Measurements from ENCODE around the gene AMFR. TPM values are rescaled to one million over a fixed set of nuclear protein-coding genes. Genes with fewer than 3 reads are reported as not detected.

AMFR gene
- total RNA-seq, 2 donors from 2014 or later = 68.7 to 92.4 TPM

DNA sequence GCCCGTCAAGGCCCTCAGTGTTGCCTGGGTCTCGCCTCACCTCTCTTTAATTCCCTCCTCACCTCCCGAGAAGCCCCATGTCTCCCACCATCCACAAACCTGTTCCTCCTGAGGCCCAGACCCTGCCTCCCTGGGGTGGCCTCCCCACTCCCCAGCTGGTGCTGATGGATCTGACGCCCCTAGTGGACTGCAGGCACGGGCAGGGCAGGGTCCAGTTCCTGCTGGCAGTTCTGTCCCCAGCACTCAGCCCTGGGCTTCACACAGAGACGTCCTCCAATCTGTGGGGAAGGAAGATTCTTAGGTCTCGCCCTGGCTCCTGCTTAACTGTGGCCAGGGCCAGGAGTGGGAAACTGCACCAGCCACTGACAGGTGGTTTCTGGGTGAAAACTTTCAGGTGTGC is 108.8 kb downstream of the AMFR start:
- TF ChIP-seq, protein P1, sequence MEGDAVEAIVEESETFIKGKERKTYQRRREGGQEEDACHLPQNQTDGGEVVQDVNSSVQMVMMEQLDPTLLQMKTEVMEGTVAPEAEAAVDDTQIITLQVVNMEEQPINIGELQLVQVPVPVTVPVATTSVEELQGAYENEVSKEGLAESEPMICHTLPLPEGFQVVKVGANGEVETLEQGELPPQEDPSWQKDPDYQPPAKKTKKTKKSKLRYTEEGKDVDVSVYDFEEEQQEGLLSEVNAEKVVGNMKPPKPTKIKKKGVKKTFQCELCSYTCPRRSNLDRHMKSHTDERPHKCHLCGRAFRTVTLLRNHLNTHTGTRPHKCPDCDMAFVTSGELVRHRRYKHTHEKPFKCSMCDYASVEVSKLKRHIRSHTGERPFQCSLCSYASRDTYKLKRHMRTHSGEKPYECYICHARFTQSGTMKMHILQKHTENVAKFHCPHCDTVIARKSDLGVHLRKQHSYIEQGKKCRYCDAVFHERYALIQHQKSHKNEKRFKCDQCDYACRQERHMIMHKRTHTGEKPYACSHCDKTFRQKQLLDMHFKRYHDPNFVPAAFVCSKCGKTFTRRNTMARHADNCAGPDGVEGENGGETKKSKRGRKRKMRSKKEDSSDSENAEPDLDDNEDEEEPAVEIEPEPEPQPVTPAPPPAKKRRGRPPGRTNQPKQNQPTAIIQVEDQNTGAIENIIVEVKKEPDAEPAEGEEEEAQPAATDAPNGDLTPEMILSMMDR (IDR thresholded peaks at IDR 0.05) = no peak
- no peaks in the 10 kb centered on the region for H3K36me3 ChIP-seq
- intact Hi-C loops (cut with DNase I) = loop anchor here (5.0 kb wide), 1 partner anchor 374 kb away; no protein-coding TSS in a partner anchor
- H3K9me3 ChIP-seq = no peaks in the 10 kb centered on the region
- no peak overlapping the region for H3K27ac ChIP-seq
- H3K4me3 ChIP-seq = no peak overlapping the region
- no peak overlapping the region for H3K9ac ChIP-seq (ENCODE audit: low read depth in 2 of 2, low read length in 2 of 2)
- no peak for DNase-seq
- H3K27me3 ChIP-seq = no peaks in the 10 kb centered on the region
- H3K4me1 ChIP-seq = no peaks in the 10 kb centered on the region

DNA sequence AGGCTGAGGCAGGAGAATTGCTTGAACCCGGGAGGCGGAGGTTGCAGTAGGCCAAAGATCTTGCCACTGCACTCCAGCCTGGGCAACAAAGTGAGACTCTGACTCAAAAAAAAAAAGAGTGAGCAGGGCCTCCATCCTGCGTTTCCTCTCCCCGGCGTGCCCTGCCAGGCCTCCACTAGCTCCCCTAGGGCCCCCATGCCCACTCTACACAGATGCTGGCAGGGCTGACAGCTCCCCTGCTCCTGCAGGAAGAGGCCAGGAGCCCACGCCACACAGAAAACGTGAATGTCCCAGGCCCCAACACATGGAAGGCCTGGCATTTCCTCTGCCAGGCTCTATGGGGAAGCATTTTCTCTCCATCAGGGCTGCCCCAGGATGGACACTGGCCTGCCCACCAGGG is 109.4 kb downstream of the AMFR start:
- Histone ChIP-seq H3K27ac (no peak overlapping the region), H3K9ac (ENCODE audit: low read depth in 2 of 2, low read length in 2 of 2) (no peak overlapping the region), H3K4me1 (no peaks in the 10 kb centered on the region), H3K9me3 (no peaks in the 10 kb centered on the region), H3K4me3 (no peak overlapping the region), H3K27me3 (no peaks in the 10 kb centered on the region), H3K36me3 (no peaks in the 10 kb centered on the region)
- no peak for DNase-seq
- TF ChIP-seq, protein P1 (IDR thresholded peaks at IDR 0.05) = no peak
- intact Hi-C loops (cut with DNase I) = loop anchor here (5.0 kb wide), 1 partner anchor 374 kb away; no protein-coding TSS in a partner anchor

DNA sequence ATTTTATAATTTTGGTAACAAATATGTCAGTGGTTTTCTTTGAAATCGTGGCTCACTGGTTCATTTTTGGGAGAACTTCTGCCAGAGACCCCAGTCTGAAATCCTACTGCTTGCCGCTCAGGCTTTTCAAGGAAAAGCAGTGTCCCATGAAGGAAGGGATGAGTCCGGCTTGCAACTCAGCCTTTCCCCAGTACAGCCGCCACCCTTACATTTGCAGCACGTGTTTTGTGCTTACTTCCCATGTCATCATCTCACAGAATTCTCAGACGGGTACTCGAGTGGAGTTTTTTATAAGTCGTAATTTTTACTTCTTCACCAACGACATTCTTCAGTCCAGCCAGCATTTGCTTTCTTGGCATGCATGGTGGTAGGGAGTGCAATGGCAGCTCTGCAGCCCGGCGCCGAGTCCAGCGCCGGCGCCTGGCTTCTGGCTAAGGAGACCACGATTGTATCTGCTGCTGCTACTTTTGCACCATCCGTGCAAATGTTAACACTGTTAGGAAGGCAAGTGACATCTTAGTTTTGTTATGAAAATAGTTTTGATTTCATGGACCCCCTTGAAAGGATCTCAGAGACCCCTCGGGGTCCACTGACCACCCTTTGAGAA is 111.0 kb downstream of the AMFR start:
- H3K9ac ChIP-seq (ENCODE audit: low read depth in 2 of 2, low read length in 2 of 2) = no peak overlapping the region
- DNase-seq = no peak
- intact Hi-C loops (cut with DNase I) = no loop called here
- H3K4me3 ChIP-seq = no peak overlapping the region
- no peaks in the 10 kb centered on the region for H3K9me3 ChIP-seq
- H3K36me3 ChIP-seq = no peaks in the 10 kb centered on the region
- no peaks in the 10 kb centered on the region for H3K27me3 ChIP-seq
- H3K27ac ChIP-seq = no peak overlapping the region
- H3K4me1 ChIP-seq = no peaks in the 10 kb centered on the region
- TF ChIP-seq, protein P1 (IDR thresholded peaks at IDR 0.05) = no peak

DNA sequence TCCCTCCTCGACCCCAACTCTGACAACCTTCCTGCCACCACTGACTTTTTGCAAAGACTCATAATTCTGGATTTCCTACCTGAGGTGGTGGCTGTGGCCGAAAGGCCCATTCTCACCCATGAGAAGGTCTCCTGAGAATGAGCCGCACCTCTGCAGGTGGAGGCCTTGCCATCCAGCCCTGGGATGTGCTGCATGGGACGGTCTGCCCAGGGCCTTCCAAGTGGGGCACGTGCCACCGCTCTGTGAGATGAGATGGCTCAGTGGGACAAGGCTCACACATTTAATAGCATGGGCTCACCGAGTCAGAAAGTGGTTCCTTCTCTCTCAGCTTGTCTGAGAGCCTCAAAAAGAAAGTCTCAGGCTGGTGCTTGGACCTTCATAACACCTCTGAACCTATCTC is 112.8 kb downstream of the AMFR start:
- Histone ChIP-seq H3K27ac (no peak overlapping the region), H3K4me3 (no peak overlapping the region), H3K9ac (ENCODE audit: low read depth in 2 of 2, low read length in 2 of 2) (no peak overlapping the region), H3K4me1 (no peaks in the 10 kb centered on the region), H3K27me3 (no peaks in the 10 kb centered on the region), H3K36me3 (no peaks in the 10 kb centered on the region), H3K9me3 (no peaks in the 10 kb centered on the region)
- TF ChIP-seq, protein P1 (IDR thresholded peaks at IDR 0.05) = no peak
- intact Hi-C loops (cut with DNase I) = no loop called here
- no peak for DNase-seq

DNA sequence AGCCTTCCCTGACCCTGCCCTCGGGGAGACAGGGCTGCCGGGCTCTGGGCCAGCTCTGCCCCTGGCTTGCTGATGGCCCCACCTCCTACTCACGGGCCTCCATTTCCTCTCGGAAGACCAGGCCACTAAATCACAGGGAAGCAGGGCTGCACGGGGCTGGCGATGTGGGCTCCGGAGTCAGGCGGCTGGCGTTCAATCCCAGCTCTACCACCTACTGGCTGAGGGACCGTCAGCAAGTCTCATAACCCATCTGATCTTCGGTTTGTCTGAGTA is 113.4 kb downstream of the AMFR start:
- Histone ChIP-seq H3K9ac (ENCODE audit: low read depth in 2 of 2, low read length in 2 of 2) (no peak overlapping the region), H3K27ac (no peak overlapping the region), H3K36me3 (no peaks in the 10 kb centered on the region), H3K9me3 (no peaks in the 10 kb centered on the region), H3K4me1 (no peaks in the 10 kb centered on the region), H3K27me3 (no peaks in the 10 kb centered on the region), H3K4me3 (no peak overlapping the region)
- DNase-seq = no peak
- TF ChIP-seq, protein P1 (IDR thresholded peaks at IDR 0.05) = no peak
- intact Hi-C loops (cut with DNase I) = no loop called here

Other genes with a start within 250 kb of the AMFR start
- gene GNAO1, start 234.1 kb downstream of the AMFR start, total RNA-seq = 10 to 100 TPM in 1 of 2 donors, 1 to 10 TPM in 1; 1.7 to 10.8 TPM
- 100 to 1,000 TPM in 1 of 2 donors, 10 to 100 TPM in 1; 92.4 to 135 TPM for gene NUDT21, start 25.8 kb upstream of the AMFR start, total RNA-seq
- gene OGFOD1, start 26.0 kb upstream of the AMFR start, total RNA-seq = 10 to 100 TPM; 20.3 to 33.0 TPM
- gene BBS2, start 94.5 kb upstream of the AMFR start, total RNA-seq = 10 to 100 TPM; 22.5 to 32.1 TPM
- not detected for gene MT4, start 139.5 kb upstream of the AMFR start, total RNA-seq
- 1 to 10 TPM; 3.6 to 4.0 TPM for gene MT3, start 164.0 kb upstream of the AMFR start, total RNA-seq
- 100 to 1,000 TPM; 239 to 320 TPM for gene MT2A, start 183.0 kb upstream of the AMFR start, total RNA-seq
- gene MT1E, start 200.2 kb upstream of the AMFR start, total RNA-seq = 100 to 1,000 TPM; 251 to 359 TPM
- gene MT1M, start 207.1 kb upstream of the AMFR start, total RNA-seq = 10 to 100 TPM; 19.0 to 21.2 TPM
- 10 to 100 TPM in 1 of 2 donors, 1 to 10 TPM in 1; 5.5 to 10.2 TPM for gene MT1A, start 213.1 kb upstream of the AMFR start, total RNA-seq
- gene MT1B, start 226.3 kb upstream of the AMFR start, total RNA-seq = not detected
- gene MT1F, start 232.4 kb upstream of the AMFR start, total RNA-seq = 10 to 100 TPM; 35.5 to 40.0 TPM
- gene MT1G, start 242.5 kb upstream of the AMFR start, total RNA-seq = 100 to 1,000 TPM; 243 to 995 TPM
- 100 to 1,000 TPM in 1 of 2 donors, 10 to 100 TPM in 1; 43.8 to 180 TPM for gene MT1H, start 244.3 kb upstream of the AMFR start, total RNA-seq